ENCODE data around the gene PAWR.

The PAWR gene

GRCh38 chr12:79664518-79664917, 26.2 kb downstream of the PAWR start:
- no peak for DNase-seq (ENCODE audit: low read depth in 2 of 2)
- H3K4me3 ChIP-seq (replicated peaks in 1 of 2; ENCODE audit: low read depth in 2 of 2, low read length in 2 of 2), result no peak overlapping the region
- no peak for TF ChIP-seq CTCF (IDR thresholded peaks at IDR 0.05; ENCODE audit: low read depth, low read length)

GRCh38 chr12:79662046-79662811, 28.5 kb downstream of the PAWR start:
- no peak for DNase-seq (ENCODE audit: low read depth in 2 of 2)
- TF ChIP-seq CTCF (IDR thresholded peaks at IDR 0.05; ENCODE audit: low read depth, low read length), result no peak
- H3K4me3 ChIP-seq (replicated peaks in 1 of 2; ENCODE audit: low read depth in 2 of 2, low read length in 2 of 2), result no peak overlapping the region

DNA sequence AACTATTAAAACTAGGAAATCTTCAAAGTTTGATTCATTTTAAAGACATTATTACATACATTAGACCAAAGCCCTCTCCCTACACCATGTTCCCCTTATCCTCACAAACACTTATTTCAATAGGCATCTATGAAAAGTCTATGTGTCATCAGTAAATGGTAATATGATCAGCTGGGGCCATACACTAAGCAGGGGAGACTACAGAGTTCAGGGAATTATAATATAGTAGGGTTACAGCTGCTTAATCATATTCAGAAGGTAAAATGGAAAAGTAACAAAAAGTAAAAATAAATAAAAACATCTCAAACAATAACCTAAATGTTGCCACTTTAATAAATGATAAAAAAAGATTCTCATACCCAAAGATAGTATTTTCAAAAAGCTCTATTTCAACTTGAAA, 29.1 kb downstream of the PAWR start:
- no peak overlapping the region for H3K4me3 ChIP-seq (replicated peaks in 1 of 2; ENCODE audit: low read depth in 2 of 2, low read length in 2 of 2)
- TF ChIP-seq CTCF (IDR thresholded peaks at IDR 0.05; ENCODE audit: low read depth, low read length), result no peak
- DNase-seq (ENCODE audit: low read depth in 2 of 2), result peak in 1 of 2 donors; percentile 25

DNA sequence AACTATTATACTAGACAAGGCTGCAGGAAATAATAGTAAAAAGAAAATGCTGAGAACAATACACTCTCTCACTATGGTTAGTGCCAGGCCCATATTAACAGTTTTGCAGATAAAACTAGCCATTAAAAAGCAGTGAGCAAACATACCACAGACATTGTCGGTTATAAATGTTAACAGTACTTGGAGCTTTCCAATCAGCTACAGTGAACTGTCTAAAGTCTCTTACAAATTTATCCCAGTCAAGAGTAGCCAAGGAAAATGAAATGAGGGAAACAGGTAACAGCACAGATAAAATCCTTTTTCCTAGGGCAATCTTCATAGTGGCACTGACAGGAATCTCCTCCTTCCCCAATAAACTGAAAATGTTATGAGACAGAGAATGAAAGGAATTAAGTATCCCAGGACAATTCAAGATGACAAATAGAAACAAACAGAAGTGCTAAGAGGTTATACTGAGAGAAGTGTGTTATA, 30.8 kb downstream of the PAWR start:
- H3K4me3 ChIP-seq (replicated peaks in 1 of 2; ENCODE audit: low read depth in 2 of 2, low read length in 2 of 2), result no peak overlapping the region
- no peak for TF ChIP-seq CTCF (IDR thresholded peaks at IDR 0.05; ENCODE audit: low read depth, low read length)
- DNase-seq (ENCODE audit: low read depth in 2 of 2), result peak in 1 of 2 donors; percentile 16

GRCh38 chr12:79658221-79658620, 32.5 kb downstream of the PAWR start:
- TF ChIP-seq CTCF (IDR thresholded peaks at IDR 0.05; ENCODE audit: low read depth, low read length), result no peak
- peak in 1 of 2 donors; percentile 38 for DNase-seq (ENCODE audit: low read depth in 2 of 2)
- no peak overlapping the region for H3K4me3 ChIP-seq (replicated peaks in 1 of 2; ENCODE audit: low read depth in 2 of 2, low read length in 2 of 2)

DNA sequence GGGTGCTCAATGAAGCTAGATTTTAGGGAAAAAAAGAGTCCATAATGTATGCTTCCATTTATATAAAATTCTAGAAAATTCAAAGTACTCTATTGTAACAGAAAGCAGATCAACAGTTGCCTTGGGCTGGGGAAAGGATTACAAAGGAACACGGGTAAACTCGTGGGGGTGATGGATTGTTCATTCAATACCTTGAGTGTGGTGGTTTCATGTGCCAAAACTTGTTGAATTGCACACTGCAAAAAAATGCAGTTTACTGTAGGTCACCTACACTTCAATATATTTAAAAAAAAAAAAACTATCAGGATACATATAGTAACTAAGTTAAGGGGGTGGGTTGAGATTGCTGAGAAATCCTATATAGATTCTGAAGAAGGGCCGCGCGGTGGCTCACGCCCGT, 33.6 kb downstream of the PAWR start:
- no peak overlapping the region for H3K4me3 ChIP-seq (replicated peaks in 1 of 2; ENCODE audit: low read depth in 2 of 2, low read length in 2 of 2)
- DNase-seq (ENCODE audit: low read depth in 2 of 2), result no peak
- TF ChIP-seq CTCF (IDR thresholded peaks at IDR 0.05; ENCODE audit: low read depth, low read length), result no peak

All from cardiac fibroblast (primary cell).